ENCODE results near the gene AKT3. TPM values are rescaled to one million over a fixed set of nuclear protein-coding genes. Genes with fewer than 3 reads are reported as not detected.

AKT3 gene
- polyA plus RNA-seq, 1 donor (not counting 4 experiments of a cell fraction or from before 2014, with no cell fraction given), result 2.9 TPM

DNA sequence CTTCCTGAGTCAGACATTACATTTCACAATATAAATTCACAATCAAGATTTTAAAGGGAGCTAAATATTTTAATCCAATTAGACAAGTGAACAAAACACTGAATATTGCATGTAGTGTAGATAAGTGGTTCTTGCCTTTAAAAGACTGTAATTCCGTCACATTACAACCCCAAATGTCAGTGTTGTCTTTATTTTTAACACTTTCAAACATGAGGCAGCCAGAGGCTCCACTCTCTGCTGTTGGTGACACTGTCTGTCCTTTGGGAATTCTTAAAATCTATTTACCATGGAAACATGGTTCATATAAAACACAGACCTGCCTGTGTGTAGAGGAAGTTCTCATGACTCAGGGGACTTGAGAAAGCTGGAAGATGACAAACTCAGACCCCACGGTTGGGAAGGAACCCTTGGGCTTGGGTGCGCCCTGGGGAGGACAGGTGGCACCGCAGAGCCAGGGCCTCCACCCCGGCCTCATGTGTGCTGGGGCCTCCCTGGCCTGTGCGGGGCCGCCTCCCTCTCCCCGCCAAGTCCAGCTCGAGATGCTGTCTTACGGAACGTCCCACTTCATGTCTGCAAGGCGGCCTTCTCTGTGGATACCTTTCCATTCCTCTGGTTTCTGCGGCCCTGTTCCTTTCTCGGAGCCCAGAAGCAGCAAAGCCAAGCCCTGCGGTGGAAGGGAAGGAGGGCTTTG, 355.2 kb downstream of the AKT3 start:
- Histone ChIP-seq H3K4me1 (ENCODE audit: control insufficient read depth, extremely low read depth, insufficient read depth, low read length) (no peaks in the 10 kb centered on the region), H3K79me2 (ENCODE audit: control insufficient read depth, insufficient read depth, low read length) (peaks cover 19% of the 10 kb centered on the region), H3K9ac (ENCODE audit: control insufficient read depth, extremely low read depth, insufficient read depth, low read length) (no peak overlapping the region), H2AFZ (ENCODE audit: control insufficient read depth, low read length) (no peak overlapping the region), H3K9me1 (ENCODE audit: control insufficient read depth, extremely low read depth, insufficient read depth, low read length) (no peaks in the 10 kb centered on the region), H3K27me3 (ENCODE audit: control insufficient read depth, extremely low read depth, insufficient read depth, low read length) (no peaks in the 10 kb centered on the region), H3K9me3 (ENCODE audit: control insufficient read depth, low read depth, low read length) (no peaks in the 10 kb centered on the region), H4K20me1 (ENCODE audit: control insufficient read depth, extremely low read depth, insufficient read depth, low read length) (no peaks in the 10 kb centered on the region), H3K27ac (ENCODE audit: control insufficient read depth, insufficient read depth, low read length) (no peak overlapping the region), H3K4me3 (ENCODE audit: control insufficient read depth in 2 of 3, extremely low read depth in 1 of 3, insufficient read depth in 2 of 3, low read depth in 1 of 3, low read length in 3 of 3) (no peak overlapping the region), H3K4me2 (ENCODE audit: control insufficient read depth, extremely low read depth, insufficient read depth, low read depth, low read length) (no peak overlapping the region), H3K36me3 (ENCODE audit: control insufficient read depth in 2 of 2, extremely low read depth in 1 of 2, insufficient read depth in 2 of 2, low read length in 2 of 2) (peaks cover 5 to 7% of the 10 kb centered on the region in 2 experiments)
- TF ChIP-seq, protein P1, sequence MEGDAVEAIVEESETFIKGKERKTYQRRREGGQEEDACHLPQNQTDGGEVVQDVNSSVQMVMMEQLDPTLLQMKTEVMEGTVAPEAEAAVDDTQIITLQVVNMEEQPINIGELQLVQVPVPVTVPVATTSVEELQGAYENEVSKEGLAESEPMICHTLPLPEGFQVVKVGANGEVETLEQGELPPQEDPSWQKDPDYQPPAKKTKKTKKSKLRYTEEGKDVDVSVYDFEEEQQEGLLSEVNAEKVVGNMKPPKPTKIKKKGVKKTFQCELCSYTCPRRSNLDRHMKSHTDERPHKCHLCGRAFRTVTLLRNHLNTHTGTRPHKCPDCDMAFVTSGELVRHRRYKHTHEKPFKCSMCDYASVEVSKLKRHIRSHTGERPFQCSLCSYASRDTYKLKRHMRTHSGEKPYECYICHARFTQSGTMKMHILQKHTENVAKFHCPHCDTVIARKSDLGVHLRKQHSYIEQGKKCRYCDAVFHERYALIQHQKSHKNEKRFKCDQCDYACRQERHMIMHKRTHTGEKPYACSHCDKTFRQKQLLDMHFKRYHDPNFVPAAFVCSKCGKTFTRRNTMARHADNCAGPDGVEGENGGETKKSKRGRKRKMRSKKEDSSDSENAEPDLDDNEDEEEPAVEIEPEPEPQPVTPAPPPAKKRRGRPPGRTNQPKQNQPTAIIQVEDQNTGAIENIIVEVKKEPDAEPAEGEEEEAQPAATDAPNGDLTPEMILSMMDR (optimal IDR thresholded peaks at IDR 0.05 in 1 of 3, IDR thresholded peaks at IDR 0.05 in 1 of 3, conservative IDR thresholded peaks at IDR 0.05 in 1 of 3; ENCODE audit: extremely low read depth in 1 of 3, insufficient read depth in 2 of 3, low read length in 3 of 3), result no peak
- no peak for TF ChIP-seq EZH2 (IDR thresholded peaks at IDR 0.05; ENCODE audit: low read length)
- dilution Hi-C loops (cut with MboI; ENCODE audit: extremely low pct_ligation_motif_present, low sequenced_read_pairs), result no loop called here
- FAIRE-seq, result no peak
- no peak for DNase-seq (ENCODE audit: low read depth, low spot score)

DNA sequence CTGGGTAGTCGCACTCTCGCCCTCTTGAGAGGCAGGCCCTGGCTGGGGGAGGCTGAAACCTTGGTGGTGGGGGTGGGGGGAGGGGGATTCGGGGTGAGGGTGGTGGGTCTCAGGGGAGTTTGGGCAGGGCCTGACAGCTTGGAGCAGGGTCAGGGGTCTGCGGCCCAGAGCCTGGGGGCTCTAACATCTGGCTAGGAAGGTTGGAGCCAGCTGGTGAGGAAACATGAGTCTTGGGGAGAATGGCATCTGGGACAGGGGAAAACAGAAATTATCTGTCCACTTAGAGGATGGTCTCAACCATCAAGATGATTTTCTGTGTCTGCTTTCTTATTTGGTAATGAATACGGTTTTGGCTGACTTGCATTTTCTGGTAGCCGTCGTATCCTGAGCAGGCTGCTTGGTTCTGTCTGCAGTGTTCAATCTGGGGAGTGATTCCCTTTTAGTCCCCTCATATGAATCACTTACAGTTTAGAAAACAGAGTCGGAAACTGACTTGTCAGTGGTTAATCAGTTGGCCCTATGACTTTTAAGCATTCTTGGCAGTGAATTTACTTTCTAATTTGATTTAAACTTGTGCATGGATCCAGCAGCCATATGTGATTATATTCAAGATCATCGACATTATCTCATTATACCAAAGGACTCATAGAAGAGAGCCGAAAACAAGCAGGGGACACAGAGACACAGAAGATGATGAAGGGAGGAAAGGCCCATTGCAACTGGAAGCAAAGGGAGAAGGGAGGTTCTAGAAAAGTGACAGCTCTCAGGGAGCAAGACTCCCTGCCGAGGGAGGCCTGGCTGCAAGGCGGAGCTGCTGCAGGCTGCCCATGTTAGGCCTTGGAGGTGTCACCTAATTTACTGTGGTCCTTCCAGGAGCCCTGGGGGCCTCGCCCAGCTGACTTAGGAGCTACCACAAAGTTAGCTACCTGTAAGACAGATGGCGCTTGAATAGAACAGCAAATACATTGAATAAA, 356.6 kb downstream of the AKT3 start:
- Histone ChIP-seq H3K27ac (ENCODE audit: control insufficient read depth, insufficient read depth, low read length) (no peak overlapping the region), H3K4me3 (ENCODE audit: control insufficient read depth in 2 of 3, extremely low read depth in 1 of 3, insufficient read depth in 2 of 3, low read depth in 1 of 3, low read length in 3 of 3) (no peak overlapping the region), H3K9me3 (ENCODE audit: control insufficient read depth, low read depth, low read length) (no peaks in the 10 kb centered on the region), H3K36me3 (ENCODE audit: control insufficient read depth in 2 of 2, extremely low read depth in 1 of 2, insufficient read depth in 2 of 2, low read length in 2 of 2) (peaks cover 5 to 7% of the 10 kb centered on the region in 2 experiments), H3K9ac (ENCODE audit: control insufficient read depth, extremely low read depth, insufficient read depth, low read length) (no peak overlapping the region), H3K4me2 (ENCODE audit: control insufficient read depth, extremely low read depth, insufficient read depth, low read depth, low read length) (no peak overlapping the region), H4K20me1 (ENCODE audit: control insufficient read depth, extremely low read depth, insufficient read depth, low read length) (no peaks in the 10 kb centered on the region), H2AFZ (ENCODE audit: control insufficient read depth, low read length) (no peak overlapping the region), H3K79me2 (ENCODE audit: control insufficient read depth, insufficient read depth, low read length) (peaks cover 26% of the 10 kb centered on the region), H3K27me3 (ENCODE audit: control insufficient read depth, extremely low read depth, insufficient read depth, low read length) (no peaks in the 10 kb centered on the region), H3K4me1 (ENCODE audit: control insufficient read depth, extremely low read depth, insufficient read depth, low read length) (no peaks in the 10 kb centered on the region), H3K9me1 (ENCODE audit: control insufficient read depth, extremely low read depth, insufficient read depth, low read length) (no peaks in the 10 kb centered on the region)
- DNase-seq (ENCODE audit: low read depth, low spot score), result no peak
- TF ChIP-seq EZH2 (IDR thresholded peaks at IDR 0.05; ENCODE audit: low read length), result no peak
- TF ChIP-seq, protein P1 (optimal IDR thresholded peaks at IDR 0.05 in 1 of 3, IDR thresholded peaks at IDR 0.05 in 1 of 3, conservative IDR thresholded peaks at IDR 0.05 in 1 of 3; ENCODE audit: extremely low read depth in 1 of 3, insufficient read depth in 2 of 3, low read length in 3 of 3), result no peak
- dilution Hi-C loops (cut with MboI; ENCODE audit: extremely low pct_ligation_motif_present, low sequenced_read_pairs), result no loop called here
- no peak for FAIRE-seq
